K562 (cell line): Measurements from ENCODE around the gene TMPRSS9. TPM values are rescaled to one million over a fixed set of nuclear protein-coding genes. Genes with fewer than 3 reads are reported as not detected.

ENCODE experiments used
- MLX ChIP-seq, 2 experiments: fragments of 450-650 bp in 1 of 2; sonication (generic) in 1 of 2; formaldehyde crosslinking; conservative IDR thresholded peaks; 2 replicates each; pipeline versions ENCODE4 v1.4.0 to v1.8.1; 2020 to 2022; ENCODE audit warnings: mild to moderate bottlenecking in 1 of 2, missing genetic modification reagents in 1 of 2
- NFE2L1 ChIP-seq: fragments of 450-650 bp; IDR thresholded peaks from 2 replicates; pipeline ENCODE4 v1.6.1; 2016; ENCODE audit warnings: missing genetic modification characterization, low read depth, mild to moderate bottlenecking, missing compliant biosample characterization, moderate library complexity, borderline replicate concordance
- PKNOX1 ChIP-seq: fragments of 450-650 bp; IDR thresholded peaks from 2 replicates; pipeline ENCODE4 v1.6.1; 2016
- ZBTB40 ChIP-seq, 2 experiments: fragments of 450-650 bp in 1 of 2; sonication (generic) in 1 of 2; formaldehyde crosslinking in 1 of 2; IDR thresholded peaks; 2 replicates each; pipeline versions ENCODE4 v1.7.1 to v1.9.0; 2016 to 2022; ENCODE audit warnings: inconsistent platforms in 1 of 2, mild to moderate bottlenecking in 1 of 2, missing genetic modification reagents in 1 of 2
- polyA plus RNA-seq, 8 experiments: library from polyadenylated mRNA; depleted of rRNA in 4 of 8; stranded (reverse) in 5 of 8; unstranded in 3 of 8; fragments of >200 nt; fragmentation: Nextera tagmentation in 2 of 8; fragmentation: Illumina TruSeq in 1 of 8; extraction: Ambion mirVana in 2 of 8; extraction: Trizol in 1 of 8; gene quantifications; 2 replicates each; pipeline versions ENCODE4 v1.2.1 to v1.2.3, GENCODE V29; 2011 to 2014; ENCODE audit warnings: inconsistent platforms in 1 of 8, missing spikeins in 1 of 8
- total RNA-seq, 7 experiments: library from RNA; depleted of rRNA in 6 of 7; stranded (reverse); fragments of >200 nt in 6 of 7; fragmentation: Illumina TruSeq in 2 of 7; extraction: Trizol in 2 of 7; gene quantifications; 2 replicates each; pipeline versions ENCODE4 v1.2.1 to v1.2.3, GENCODE V29; 2011 to 2021; ENCODE audit warnings: low replicate concordance in 1 of 7
- TF ChIP-seq, protein P1 (sequence below): fragments of 150-350 bp; IDR thresholded peaks from 2 replicates; pipeline ENCODE4 v1.6.1; 2014; ENCODE audit warnings: low read depth, mild to moderate bottlenecking, low read length, borderline replicate concordance
- TF ChIP-seq, protein P2 (sequence below): fragments of 250-450 bp; sonication (Bioruptor Pico); IDR thresholded peaks from 2 replicates; pipeline ENCODE4 v1.5.0; 2020; ENCODE audit warnings: mild to moderate bottlenecking
- TF ChIP-seq, protein P3 (sequence below): fragments of 450-650 bp; formaldehyde crosslinking; conservative IDR thresholded peaks from 2 replicates; pipeline ENCODE4 v1.4.0; 2022; ENCODE audit warnings: mild to moderate bottlenecking, missing genetic modification characterization

Gene TMPRSS9
- total and polyA plus RNA-seq, 9 of the 15 experiments (the other 6 are each of a cell fraction or from before 2014, with no cell fraction given): 0.01 to 0.03 TPM; not detected in 7

DNA sequence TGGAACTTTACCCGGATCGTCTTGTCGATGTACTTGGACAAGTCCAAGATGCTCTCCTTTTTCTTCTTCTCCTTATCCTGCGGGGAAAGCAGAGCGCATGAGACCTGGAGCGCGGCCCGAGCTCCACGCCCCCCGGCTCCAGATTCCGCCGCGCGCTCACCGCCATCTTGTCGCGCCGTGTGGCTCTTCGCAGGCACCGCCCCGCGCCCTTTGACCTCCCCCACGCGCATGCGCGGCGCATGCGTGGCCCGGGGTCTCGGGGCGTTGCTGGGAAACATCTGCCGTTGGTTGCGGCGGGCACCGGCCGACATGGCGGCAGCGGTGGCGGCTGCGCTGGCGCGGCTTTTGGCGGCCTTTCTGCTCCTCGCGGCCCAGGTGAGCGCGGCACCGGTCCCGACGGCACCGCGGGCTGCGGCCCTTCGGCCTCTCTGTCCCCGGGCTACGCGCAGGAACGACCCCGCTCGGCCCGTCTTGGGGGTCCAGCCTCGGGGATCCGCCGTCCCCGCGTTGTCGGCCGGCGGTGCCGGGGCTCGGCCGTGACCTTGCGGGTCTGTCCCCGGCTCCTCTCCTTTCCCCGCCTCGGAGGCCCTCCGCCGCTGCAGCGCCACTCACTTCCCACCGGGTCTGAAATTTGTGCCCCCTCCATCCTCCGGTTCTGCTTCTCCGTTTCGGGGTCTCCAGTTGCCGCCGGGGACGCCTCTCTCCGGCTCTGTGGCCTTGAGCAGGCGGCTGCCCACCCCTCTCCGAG, 31.5 kb upstream of the TMPRSS9 start, which contains the start of the genes LSM7 and SPPL2B (continued):
- no peak for TF ChIP-seq ZBTB40 (IDR thresholded peaks at IDR 0.05)
- no peak for TF ChIP-seq ZBTB40 (CRISPR knock-in tag; IDR thresholded peaks at IDR 0.05)
- TF ChIP-seq, protein P1, sequence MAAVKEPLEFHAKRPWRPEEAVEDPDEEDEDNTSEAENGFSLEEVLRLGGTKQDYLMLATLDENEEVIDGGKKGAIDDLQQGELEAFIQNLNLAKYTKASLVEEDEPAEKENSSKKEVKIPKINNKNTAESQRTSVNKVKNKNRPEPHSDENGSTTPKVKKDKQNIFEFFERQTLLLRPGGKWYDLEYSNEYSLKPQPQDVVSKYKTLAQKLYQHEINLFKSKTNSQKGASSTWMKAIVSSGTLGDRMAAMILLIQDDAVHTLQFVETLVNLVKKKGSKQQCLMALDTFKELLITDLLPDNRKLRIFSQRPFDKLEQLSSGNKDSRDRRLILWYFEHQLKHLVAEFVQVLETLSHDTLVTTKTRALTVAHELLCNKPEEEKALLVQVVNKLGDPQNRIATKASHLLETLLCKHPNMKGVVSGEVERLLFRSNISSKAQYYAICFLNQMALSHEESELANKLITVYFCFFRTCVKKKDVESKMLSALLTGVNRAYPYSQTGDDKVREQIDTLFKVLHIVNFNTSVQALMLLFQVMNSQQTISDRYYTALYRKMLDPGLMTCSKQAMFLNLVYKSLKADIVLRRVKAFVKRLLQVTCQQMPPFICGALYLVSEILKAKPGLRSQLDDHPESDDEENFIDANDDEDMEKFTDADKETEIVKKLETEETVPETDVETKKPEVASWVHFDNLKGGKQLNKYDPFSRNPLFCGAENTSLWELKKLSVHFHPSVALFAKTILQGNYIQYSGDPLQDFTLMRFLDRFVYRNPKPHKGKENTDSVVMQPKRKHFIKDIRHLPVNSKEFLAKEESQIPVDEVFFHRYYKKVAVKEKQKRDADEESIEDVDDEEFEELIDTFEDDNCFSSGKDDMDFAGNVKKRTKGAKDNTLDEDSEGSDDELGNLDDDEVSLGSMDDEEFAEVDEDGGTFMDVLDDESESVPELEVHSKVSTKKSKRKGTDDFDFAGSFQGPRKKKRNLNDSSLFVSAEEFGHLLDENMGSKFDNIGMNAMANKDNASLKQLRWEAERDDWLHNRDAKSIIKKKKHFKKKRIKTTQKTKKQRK: no peak
- TF ChIP-seq NFE2L1 (tag): no peak
- no peak for TF ChIP-seq MLX (CRISPR knock-in tag; conservative IDR thresholded peaks at IDR 0.05)
- TF ChIP-seq, protein P2, sequence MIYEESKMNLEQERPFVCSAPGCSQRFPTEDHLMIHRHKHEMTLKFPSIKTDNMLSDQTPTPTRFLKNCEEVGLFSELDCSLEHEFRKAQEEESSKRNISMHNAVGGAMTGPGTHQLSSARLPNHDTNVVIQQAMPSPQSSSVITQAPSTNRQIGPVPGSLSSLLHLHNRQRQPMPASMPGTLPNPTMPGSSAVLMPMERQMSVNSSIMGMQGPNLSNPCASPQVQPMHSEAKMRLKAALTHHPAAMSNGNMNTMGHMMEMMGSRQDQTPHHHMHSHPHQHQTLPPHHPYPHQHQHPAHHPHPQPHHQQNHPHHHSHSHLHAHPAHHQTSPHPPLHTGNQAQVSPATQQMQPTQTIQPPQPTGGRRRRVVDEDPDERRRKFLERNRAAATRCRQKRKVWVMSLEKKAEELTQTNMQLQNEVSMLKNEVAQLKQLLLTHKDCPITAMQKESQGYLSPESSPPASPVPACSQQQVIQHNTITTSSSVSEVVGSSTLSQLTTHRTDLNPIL (CRISPR knock-in tag): no peak
- TF ChIP-seq, protein P3, sequence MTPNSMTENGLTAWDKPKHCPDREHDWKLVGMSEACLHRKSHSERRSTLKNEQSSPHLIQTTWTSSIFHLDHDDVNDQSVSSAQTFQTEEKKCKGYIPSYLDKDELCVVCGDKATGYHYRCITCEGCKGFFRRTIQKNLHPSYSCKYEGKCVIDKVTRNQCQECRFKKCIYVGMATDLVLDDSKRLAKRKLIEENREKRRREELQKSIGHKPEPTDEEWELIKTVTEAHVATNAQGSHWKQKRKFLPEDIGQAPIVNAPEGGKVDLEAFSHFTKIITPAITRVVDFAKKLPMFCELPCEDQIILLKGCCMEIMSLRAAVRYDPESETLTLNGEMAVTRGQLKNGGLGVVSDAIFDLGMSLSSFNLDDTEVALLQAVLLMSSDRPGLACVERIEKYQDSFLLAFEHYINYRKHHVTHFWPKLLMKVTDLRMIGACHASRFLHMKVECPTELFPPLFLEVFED (CRISPR knock-in tag): no peak
- TF ChIP-seq PKNOX1: no peak
